GM21423 (cell line): ENCODE results near the gene TSPAN16.
"Not testable (repeated sequence)": the region's sequence is repeated elsewhere in the genome, so short reads cannot be mapped to it uniquely, and the experiment has no call there.

Experiments
- ATAC-seq: cut with Tn5 transposase; IDR thresholded peaks from one replicate; pipeline ENCODE4 v1.9.1; 2021; ENCODE audit warnings: mild to moderate bottlenecking, moderate library complexity; ENCODE audit not compliant: unreplicated experiment

Gene TSPAN16

GRCh38 chr19:11342429-11342828 is 46.5 kb downstream of the TSPAN16 start:
- no peak for ATAC-seq

DNA sequence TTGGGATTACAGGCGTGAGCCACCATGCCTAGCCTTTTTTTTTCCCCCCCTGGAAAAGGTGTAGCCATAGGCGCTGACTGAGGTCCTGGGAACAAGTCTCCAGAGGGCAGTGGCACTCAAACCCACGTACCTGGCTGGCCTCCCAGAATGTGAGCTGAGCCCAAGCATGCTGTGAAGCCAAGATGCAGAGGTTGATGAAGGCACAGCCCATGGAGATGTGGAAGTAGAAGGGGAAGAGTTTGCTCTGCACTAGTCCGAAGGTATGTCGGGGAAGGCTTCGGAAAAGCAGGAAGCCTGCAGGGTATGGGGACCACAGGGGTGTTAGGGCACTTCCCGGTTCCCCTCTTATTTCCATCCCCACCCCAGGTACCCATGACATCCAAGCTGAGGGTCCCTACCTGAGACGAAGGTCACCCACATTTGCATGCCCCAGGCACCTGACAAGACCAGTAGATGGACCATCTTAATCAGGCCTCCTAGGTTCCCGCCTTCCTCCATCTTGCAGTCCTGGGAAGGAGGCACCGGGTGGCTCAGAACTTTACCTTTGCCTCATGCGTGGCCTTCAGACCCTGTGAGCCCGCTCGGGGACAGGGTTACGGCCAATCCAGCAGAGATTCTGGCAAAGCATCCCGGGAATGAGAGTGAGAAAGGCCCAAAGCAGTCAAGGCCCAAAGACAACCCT is 49.3 kb downstream of the TSPAN16 start:
- ATAC-seq = no peak

DNA sequence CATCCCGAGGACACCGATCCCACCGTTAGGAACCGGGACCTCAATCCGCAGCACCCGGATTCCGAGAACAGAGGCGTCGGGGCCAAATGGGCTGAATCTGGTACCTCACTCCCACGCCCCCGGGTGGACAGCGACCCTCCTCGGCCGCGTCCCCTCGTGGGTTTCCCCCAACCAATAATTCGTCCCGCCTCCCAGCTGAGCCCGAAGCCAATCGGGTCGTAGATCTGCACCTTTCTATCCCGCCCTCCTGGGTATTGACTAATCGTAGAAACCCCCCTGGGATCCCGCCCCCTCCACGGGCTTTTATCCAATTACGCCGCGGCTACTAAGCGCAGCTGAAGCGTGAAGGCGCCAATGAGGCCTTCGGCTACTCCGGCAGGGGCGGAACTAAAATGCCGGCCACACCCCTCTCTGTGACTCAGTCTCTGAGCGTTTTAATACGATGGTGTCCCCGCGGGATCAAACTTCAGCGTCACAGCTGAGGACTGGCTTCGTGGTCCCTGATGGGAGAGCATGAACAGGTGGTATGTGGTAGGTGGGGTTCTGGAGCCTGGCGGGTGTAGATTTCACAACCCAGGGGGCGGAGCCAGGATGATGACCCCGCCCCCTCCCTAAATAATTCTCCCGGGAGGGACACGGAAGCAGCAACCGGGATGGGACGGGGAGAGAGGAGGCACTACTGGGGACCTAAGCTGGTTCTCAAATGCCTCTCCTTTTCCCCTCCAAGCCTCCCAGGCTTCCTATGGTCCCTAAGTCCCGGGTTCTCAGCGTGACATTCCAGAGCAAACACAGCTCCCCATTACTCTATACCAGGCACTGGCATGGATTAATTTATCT is 50.4 kb downstream of the TSPAN16 start, which contains the start of the genes CCDC159 and TMEM205:
CCDC159 (plus strand) TSS at position 416 of the 837 bp plus-strand sequence; CDS start at position 504, 88 bp downstream.
TMEM205 (minus strand) TSS at position 165 of the 837 bp plus-strand sequence. CDS start 649 bp downstream, outside the sequence.
- ATAC-seq = peak; percentile 85

- no peak for ATAC-seq
These were observed 51.6 kb downstream of the TSPAN16 start for GRCh38 chr19:11347546-11348039.

DNA sequence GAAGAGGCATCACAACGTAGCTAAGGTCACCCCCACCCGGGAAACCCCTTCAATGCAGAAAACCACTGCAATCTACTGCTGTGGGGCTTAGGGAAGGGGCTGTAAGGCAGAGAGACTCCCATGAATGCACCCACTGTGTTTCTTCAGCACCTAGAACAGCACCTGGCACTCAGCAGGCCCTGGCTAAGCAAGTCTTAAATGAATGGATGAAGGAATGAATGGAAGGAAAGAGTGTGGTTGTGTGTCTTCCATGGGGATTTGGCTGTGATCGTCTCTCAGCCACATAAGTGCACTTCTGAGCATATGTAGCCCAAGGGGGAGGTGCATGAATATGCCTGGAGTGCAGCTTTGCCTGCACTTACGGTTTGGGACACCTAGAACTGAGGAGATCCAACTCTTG is 53.2 kb downstream of the TSPAN16 start:
- no peak for ATAC-seq

- ATAC-seq = not testable (repeated sequence)
These were observed 58.1 kb downstream of the TSPAN16 start for GRCh38 chr19:11354102-11354501.

- ATAC-seq = no peak
These were observed 59.5 kb downstream of the TSPAN16 start, which contains the start of gene PLPPR2 for GRCh38 chr19:11355160-11356073. PLPPR2 (plus strand) TSS chr19:11355432; CDS start chr19:11357674, 2,242 bp downstream.

DNA sequence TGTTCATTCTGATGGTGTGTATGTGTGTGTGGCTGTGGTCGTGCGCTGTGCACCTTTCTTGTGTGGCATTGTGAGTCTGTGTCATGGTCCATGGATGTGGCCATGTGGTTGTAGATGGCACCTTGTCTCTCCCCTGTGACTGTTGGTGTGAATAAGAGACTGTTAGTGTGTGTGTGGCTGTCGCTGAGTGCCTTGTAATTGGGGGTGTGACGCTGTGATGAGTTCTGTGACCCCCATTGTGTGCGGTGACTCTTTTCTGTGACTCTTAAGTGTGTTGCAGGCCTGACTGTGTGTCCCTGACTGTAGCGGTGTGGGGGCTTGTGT is 60.1 kb downstream of the TSPAN16 start:
- ATAC-seq = no peak

DNA sequence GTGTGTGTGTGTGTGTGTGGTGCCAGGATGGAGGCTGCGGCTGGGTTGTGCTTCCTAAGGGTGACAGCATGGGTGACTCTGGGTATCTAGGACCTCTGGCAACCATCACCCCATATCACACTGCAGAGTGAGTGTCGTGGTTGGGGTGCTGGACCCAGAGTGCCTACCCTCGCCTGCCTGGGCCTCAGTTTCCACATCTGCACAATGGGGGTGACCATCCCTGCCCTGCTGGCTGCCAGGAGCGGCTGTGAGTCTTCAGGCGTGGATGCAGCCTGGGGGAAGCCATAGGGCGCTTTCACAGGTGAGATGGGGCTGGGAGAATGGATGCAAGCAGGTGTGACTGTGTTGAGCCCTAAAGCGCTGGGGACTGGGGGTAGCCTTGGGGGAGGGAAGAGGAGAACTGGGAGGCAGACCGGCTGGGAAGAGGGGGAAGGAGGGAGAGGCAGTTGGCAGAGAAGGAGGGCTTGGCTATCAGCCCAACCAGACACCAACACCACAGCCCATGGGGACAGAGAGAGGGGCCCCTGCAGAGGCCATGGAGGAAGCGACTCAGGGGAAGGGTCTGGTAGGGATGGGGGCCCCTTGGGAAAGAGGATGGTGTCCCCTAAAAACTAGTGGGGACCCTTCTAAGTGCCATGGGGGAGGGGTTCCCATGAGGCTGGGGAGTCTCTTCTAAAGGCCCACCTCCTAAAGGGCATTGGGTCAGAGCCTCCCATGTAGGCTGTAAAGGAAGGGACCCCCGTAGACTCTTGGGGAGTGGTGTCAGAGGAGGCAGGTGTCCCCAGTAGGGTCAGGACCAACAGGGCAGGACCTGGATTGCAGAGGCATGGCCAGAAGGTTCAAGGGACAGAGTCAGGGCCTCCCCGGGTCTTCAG is 61.0 kb downstream of the TSPAN16 start:
- no peak for ATAC-seq

DNA sequence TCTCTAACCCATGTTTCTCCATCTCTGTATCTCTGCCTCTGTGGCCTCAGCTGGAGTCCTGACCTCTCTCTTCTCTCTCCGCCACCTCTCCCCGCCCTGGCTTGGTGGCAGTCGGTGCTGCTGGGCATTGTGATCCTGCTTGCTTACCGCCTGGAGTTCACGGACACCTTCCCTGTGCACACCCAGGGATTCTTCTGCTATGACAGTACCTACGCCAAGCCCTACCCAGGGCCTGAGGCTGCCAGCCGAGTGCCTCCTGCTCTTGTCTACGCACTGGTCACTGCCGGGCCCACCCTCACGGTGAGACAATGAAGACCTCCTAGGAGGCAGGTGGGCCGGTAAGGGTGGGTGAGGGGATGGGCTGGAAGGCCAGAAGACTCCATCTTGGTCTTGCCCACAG is 63.5 kb downstream of the TSPAN16 start:
- no peak for ATAC-seq

DNA sequence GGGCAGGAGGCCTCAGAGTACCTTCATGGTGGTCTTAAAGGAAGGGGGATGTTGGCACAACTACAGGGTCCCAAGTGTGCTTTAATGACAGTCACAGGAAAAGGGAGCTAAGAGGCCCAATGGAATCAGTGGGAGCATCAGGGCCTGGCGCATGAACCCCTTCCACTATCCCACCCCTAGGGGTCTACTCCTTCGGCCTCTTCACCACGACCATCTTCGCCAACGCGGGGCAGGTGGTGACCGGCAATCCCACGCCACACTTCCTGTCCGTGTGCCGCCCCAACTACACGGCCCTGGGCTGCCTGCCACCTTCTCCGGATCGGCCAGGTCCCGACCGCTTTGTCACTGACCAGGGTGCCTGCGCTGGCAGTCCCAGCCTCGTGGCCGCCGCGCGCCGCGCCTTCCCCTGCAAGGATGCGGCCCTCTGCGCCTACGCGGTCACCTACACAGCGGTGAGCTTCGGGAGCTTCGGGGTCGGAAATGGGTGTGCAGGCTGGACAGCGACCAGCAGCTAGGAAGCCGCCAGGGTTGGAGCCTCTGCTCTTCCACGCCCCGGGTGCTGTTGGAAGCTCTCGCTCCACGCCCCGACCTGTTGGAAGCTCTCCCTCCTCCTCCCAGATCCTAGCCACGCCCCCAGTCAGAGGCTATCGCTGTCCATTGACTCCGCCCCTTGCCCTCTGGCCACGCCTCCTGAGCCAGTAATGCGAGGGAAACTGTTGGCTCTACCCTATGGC is 65.2 kb downstream of the TSPAN16 start:
- ATAC-seq = no peak

DNA sequence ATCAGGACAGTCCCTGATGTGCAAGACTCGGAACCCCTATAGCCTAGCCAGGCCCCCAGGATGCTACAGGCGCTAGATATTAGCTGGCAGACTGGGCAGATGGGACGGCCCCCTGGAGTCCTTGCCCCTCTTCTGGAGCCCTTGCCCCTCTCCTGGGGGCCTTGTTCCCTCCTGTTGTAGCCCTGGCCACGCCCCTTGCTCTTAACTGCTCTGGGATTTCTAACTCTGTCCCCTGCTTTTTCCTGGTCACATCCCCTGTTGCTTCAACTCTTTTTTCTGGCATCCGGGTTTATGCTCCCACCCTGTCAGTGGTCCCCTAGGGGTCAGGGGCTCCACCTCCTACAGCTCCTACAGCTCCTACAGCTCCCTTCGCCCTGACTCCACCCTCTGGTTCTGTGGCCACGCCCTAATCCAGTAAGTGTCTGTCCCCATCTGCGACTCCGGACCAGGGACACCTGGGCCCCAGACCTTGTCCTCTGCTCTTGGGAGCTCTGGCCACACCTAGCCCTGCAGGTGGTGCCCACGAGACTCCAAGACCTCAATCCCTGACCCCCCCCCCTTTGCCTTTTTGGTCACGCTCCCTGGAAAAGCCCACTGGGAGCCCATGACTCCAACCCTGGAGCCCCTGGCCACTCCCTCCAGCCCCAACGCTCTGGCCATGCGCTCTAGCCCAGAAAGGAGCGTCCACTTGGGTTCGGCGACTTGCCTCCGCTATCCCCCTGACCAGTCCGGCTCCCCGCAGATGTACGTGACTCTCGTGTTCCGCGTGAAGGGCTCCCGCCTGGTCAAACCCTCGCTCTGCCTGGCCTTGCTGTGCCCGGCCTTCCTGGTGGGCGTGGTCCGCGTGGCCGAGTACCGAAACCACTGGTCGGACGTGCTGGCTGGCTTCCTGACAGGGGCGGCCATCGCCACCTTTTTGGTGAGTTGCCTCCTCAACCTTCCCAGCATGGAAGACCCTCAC is 66.1 kb downstream of the TSPAN16 start:
- ATAC-seq = no peak

DNA sequence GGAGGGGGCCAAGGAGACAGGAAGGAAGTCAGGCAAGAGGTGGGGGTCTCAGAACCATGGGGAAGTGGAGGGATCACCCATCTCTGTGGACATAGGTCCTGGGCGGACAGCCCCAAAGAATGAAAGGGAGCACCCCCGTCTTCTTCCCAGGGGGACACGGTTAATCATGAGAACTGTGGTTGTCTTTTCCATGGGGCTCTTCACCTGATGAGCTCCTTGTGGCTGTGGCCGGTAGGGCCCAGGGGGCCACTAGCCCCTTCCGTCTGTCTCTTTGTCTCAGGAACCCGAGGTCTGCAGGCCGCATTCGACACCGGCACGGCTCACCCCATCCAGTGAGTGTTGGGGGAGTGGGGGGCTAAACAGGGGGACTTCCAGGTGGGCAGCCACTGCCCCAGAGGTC is 67.9 kb downstream of the TSPAN16 start:
- no peak for ATAC-seq

DNA sequence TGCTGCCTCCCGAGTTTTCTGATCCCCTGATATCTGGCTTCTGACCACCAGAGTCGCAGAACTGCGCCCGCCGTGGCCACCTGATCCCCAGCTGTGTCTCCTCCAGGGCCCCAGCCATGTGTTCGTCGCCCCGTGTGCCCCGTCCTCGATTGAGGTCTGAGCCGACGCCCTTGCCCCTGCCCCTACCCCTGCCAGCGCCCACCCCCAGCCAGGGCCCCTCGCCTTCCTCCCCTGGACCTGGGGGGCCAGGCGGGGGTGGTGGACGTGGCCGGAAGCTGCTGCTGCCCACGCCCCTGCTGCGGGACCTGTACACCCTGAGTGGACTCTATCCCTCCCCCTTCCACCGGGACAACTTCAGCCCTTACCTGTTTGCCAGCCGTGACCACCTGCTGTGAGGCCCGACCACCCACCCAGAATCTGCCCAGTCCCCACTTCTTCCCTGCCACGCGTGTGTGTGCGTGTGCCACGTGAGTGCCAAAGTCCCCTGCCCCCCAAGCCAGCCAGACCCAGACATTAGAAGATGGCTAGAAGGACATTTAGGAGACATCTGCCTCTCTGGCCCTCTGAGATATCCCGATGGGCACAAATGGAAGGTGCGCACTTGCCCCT is 68.4 kb downstream of the TSPAN16 start:
- ATAC-seq = no peak

DNA sequence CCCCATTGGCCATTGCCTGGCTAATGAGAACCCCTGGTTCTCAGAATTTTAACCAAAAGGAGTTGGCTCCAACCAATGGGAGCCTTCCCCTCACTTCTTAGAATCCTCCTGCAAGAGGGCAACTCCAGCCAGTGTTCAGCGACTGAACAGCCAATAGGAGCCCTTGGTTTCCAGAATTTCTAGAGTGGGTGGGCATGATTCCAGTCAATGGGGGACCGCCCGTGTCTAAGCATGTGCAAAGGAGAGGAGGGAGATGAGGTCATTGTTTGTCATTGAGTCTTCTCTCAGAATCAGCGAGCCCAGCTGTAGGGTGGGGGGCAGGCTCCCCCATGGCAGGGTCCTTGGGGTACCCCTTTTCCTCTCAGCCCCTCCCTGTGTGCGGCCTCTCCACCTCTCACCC is 69.0 kb downstream of the TSPAN16 start:
- ATAC-seq = no peak
